HG03558 (cell line): ENCODE results near the gene ADAM10.
"Not testable (repeated sequence)": the region's sequence is repeated elsewhere in the genome, so short reads cannot be mapped to it uniquely, and the experiment has no call there.

Experiments used
- ATAC-seq: cut with Tn5 transposase; IDR thresholded peaks from one replicate; pipeline ENCODE4 v1.9.1; 2021; ENCODE audit warnings: moderate number of reproducible peaks; ENCODE audit not compliant: unreplicated experiment; ENCODE audit errors: extremely low read depth

The ADAM10 gene

GRCh38 chr15:58622877-58623276 lies 126.6 kb downstream of the ADAM10 start:
- no peak for ATAC-seq

GRCh38 chr15:58620268-58620667 lies 129.2 kb downstream of the ADAM10 start:
- not testable (repeated sequence) for ATAC-seq

- no peak for ATAC-seq
Measured at GRCh38 chr15:58616171-58616570, 133.3 kb downstream of the ADAM10 start.

GRCh38 chr15:58611731-58612676 lies 137.5 kb downstream of the ADAM10 start:
- ATAC-seq = no peak

GRCh38 chr15:58608711-58609110 lies 140.8 kb downstream of the ADAM10 start:
- ATAC-seq = no peak

- no peak for ATAC-seq
Measured at GRCh38 chr15:58608129-58608590, 141.3 kb downstream of the ADAM10 start.

GRCh38 chr15:58606577-58607080 lies 142.9 kb downstream of the ADAM10 start:
- ATAC-seq = no peak

GRCh38 chr15:58605931-58606530 lies 143.5 kb downstream of the ADAM10 start:
- no peak for ATAC-seq

- no peak for ATAC-seq
Measured at GRCh38 chr15:58604455-58604923, 145.0 kb downstream of the ADAM10 start.

- not testable (repeated sequence) for ATAC-seq
Measured at GRCh38 chr15:58603927-58604326, 145.6 kb downstream of the ADAM10 start.

GRCh38 chr15:58602823-58603222 lies 146.7 kb downstream of the ADAM10 start:
- no peak for ATAC-seq

GRCh38 chr15:58598829-58599210 lies 150.7 kb downstream of the ADAM10 start:
- ATAC-seq = no peak

- ATAC-seq = no peak
Measured at GRCh38 chr15:58597943-58598828, 151.3 kb downstream of the ADAM10 start.

- no peak for ATAC-seq
Measured at GRCh38 chr15:58595516-58596263, 153.8 kb downstream of the ADAM10 start.

- no peak for ATAC-seq
Measured at GRCh38 chr15:58594898-58595297, 154.6 kb downstream of the ADAM10 start.

- no peak for ATAC-seq
Measured at GRCh38 chr15:58593870-58594269, 155.6 kb downstream of the ADAM10 start.

GRCh38 chr15:58590926-58591325 lies 158.6 kb downstream of the ADAM10 start:
- no peak for ATAC-seq

- ATAC-seq = no peak
Measured at GRCh38 chr15:58590236-58590635, 159.3 kb downstream of the ADAM10 start.

- no peak for ATAC-seq
Measured at GRCh38 chr15:58589047-58589446, 160.5 kb downstream of the ADAM10 start.
